Endothelial cell (in vitro differentiated cells): ENCODE measurements around the gene DIAPH2. TPM values are rescaled to one million over a fixed set of nuclear protein-coding genes. Genes with fewer than 3 reads are reported as not detected.

ENCODE experiments used
- DNase-seq: peaks from one replicate; pipeline ENCODE4 v3.0.0; 2021; ENCODE audit warnings: low spot score
- H3K27ac Mint-ChIP-seq: one replicate; pipeline ENCODE4 v1.8.0; 2021; ENCODE audit warnings: mixed read lengths, inconsistent platforms; ENCODE audit not compliant: unreplicated experiment
- H3K27me3 Mint-ChIP-seq: one replicate; pipeline ENCODE4 v1.8.0; 2021; ENCODE audit warnings: mild to moderate bottlenecking, moderate library complexity, mixed read lengths, inconsistent platforms; ENCODE audit not compliant: unreplicated experiment
- H3K36me3 Mint-ChIP-seq: one replicate; pipeline ENCODE4 v1.8.0; 2021; ENCODE audit warnings: mild to moderate bottlenecking, low read depth, mixed read lengths, inconsistent platforms; ENCODE audit not compliant: unreplicated experiment
- H3K4me1 Mint-ChIP-seq: one replicate; pipeline ENCODE4 v1.8.0; 2021; ENCODE audit warnings: mild to moderate bottlenecking, mixed read lengths, inconsistent platforms; ENCODE audit not compliant: unreplicated experiment
- H3K4me3 Mint-ChIP-seq: one replicate; pipeline ENCODE4 v1.8.0; 2021; ENCODE audit warnings: mild to moderate bottlenecking, mixed read lengths, inconsistent platforms; ENCODE audit not compliant: unreplicated experiment
- H3K9me3 Mint-ChIP-seq: one replicate; pipeline ENCODE4 v1.8.0; 2021; ENCODE audit warnings: mixed read lengths, inconsistent platforms; ENCODE audit not compliant: unreplicated experiment
- total RNA-seq: library from RNA; stranded (reverse); fragmentation: NEBNext Ultra II Directional; extraction: Animal tissue kit (Norgen Biotek cat#: 25700); gene quantifications from one replicate; pipeline ENCODE4 v1.2.1, GENCODE V29; 2021; ENCODE audit not compliant: unreplicated experiment
- TF ChIP-seq, protein P1 (sequence below): fragments of 200-600 bp; sonication (generic); IDR thresholded peaks from one replicate; pipeline ENCODE4 v1.5.0; 2021; ENCODE audit warnings: antibody characterized with exemption; ENCODE audit not compliant: unreplicated experiment

DIAPH2 gene
- total RNA-seq, 1 donor from 2014 or later = 45.3 TPM

DNA sequence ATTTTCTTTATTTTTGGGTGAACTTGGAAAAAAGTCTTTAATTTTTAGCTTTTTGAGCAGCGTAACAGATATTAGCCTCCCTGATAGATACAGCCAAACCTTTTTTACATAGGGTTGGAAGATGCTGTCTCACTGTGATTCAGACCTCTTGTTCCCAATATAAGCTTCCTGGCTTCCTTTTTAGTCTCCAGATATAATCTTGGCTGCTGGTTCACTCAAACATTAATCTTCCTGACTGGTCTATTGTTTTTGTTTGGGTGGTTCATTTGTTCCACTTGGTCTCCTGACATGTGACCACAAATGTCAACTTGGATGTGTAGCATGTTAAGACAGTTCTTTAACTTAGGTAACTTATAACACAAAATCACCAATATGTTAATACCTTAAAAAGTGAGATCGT, 222.1 kb downstream of the DIAPH2 start:
- no peak overlapping the region for H3K27ac Mint-ChIP-seq
- no peaks in the 10 kb centered on the region for H3K36me3 Mint-ChIP-seq
- H3K27me3 Mint-ChIP-seq = no peaks in the 10 kb centered on the region
- TF ChIP-seq, protein P1, sequence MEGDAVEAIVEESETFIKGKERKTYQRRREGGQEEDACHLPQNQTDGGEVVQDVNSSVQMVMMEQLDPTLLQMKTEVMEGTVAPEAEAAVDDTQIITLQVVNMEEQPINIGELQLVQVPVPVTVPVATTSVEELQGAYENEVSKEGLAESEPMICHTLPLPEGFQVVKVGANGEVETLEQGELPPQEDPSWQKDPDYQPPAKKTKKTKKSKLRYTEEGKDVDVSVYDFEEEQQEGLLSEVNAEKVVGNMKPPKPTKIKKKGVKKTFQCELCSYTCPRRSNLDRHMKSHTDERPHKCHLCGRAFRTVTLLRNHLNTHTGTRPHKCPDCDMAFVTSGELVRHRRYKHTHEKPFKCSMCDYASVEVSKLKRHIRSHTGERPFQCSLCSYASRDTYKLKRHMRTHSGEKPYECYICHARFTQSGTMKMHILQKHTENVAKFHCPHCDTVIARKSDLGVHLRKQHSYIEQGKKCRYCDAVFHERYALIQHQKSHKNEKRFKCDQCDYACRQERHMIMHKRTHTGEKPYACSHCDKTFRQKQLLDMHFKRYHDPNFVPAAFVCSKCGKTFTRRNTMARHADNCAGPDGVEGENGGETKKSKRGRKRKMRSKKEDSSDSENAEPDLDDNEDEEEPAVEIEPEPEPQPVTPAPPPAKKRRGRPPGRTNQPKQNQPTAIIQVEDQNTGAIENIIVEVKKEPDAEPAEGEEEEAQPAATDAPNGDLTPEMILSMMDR = no peak
- DNase-seq = no peak
- peaks cover 3% of the 10 kb centered on the region for H3K4me1 Mint-ChIP-seq
- no peaks in the 10 kb centered on the region for H3K9me3 Mint-ChIP-seq
- H3K4me3 Mint-ChIP-seq = no peak overlapping the region

DNA sequence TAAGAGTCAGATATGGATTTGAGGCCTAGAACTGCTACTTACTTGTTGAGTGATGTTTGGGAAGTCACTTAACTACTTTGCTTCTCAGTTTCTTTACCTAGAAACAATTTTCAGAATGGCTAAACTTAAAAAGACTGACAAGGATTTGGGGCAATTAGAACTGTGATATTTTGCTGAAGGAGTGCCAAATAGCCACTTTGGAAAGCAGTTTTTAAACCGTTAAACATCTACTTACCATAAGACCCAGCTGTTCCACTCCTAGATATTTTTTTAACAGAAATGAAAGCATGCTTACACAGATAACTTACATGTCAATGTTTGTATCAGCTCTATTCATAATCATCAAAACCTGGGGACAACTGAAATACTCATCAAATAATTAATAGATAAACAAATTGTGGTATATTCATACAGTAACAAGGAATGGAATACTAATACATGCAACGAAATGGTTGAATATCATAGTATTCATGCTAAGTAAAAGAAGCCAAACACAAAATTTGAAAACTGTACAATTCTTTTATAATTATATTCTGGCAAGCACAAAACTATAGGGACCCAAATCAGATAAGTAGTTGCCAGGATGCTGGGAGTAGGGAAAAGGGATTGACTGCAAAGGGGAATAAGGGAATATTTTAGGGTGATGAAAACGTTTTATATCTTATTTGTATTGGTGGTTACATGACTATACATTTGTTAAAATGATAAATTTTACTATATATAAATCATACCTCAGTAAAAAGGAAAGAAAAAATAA, 223.1 kb downstream of the DIAPH2 start:
- no peaks in the 10 kb centered on the region for H3K27me3 Mint-ChIP-seq
- H3K9me3 Mint-ChIP-seq = no peaks in the 10 kb centered on the region
- H3K36me3 Mint-ChIP-seq = no peaks in the 10 kb centered on the region
- no peak overlapping the region for H3K4me3 Mint-ChIP-seq
- DNase-seq = no peak
- H3K4me1 Mint-ChIP-seq = peaks cover 3% of the 10 kb centered on the region
- H3K27ac Mint-ChIP-seq = no peak overlapping the region
- TF ChIP-seq, protein P1 = no peak

- TF ChIP-seq, protein P1 = no peak
- Mint-ChIP-seq H3K9me3 (no peaks in the 10 kb centered on the region), H3K4me1 (peaks cover 3% of the 10 kb centered on the region), H3K27me3 (no peaks in the 10 kb centered on the region), H3K27ac (no peak overlapping the region), H3K36me3 (no peaks in the 10 kb centered on the region), H3K4me3 (no peak overlapping the region)
- DNase-seq = no peak
Observed at GRCh38 chrX:96909291-96909690, 224.6 kb downstream of the DIAPH2 start.

DNA sequence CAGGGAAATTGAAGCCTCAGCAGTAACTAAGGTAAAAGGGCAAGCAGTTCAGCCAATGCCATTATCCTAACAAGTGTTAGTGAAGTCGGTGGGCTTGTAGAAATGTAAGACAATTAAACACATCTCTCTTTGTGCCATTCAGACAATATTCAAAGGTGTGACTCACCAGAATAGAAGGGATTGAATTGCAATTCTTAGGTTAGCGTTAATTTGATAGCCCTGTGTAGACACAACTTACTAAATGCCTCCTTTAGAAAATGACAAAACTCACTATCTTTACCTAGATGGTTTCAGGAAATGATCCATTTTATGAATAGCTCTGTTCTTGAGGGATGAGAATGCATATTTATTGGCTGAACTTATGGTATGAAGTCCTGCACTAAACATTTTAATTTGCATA, 234.2 kb downstream of the DIAPH2 start:
- H3K27me3 Mint-ChIP-seq = peaks cover 1% of the 10 kb centered on the region
- no peaks in the 10 kb centered on the region for H3K9me3 Mint-ChIP-seq
- no peak overlapping the region for H3K4me3 Mint-ChIP-seq
- no peak for DNase-seq
- no peaks in the 10 kb centered on the region for H3K4me1 Mint-ChIP-seq
- TF ChIP-seq, protein P1 = no peak
- H3K27ac Mint-ChIP-seq = no peak overlapping the region
- H3K36me3 Mint-ChIP-seq = peaks cover 3% of the 10 kb centered on the region

- H3K4me3 Mint-ChIP-seq = no peak overlapping the region
- H3K4me1 Mint-ChIP-seq = peaks cover 3% of the 10 kb centered on the region
- no peak overlapping the region for H3K27ac Mint-ChIP-seq
- DNase-seq = no peak
- TF ChIP-seq, protein P1 = no peak
- H3K9me3 Mint-ChIP-seq = no peaks in the 10 kb centered on the region
- H3K36me3 Mint-ChIP-seq = peaks cover 3% of the 10 kb centered on the region
- peaks cover 1% of the 10 kb centered on the region for H3K27me3 Mint-ChIP-seq
Observed at GRCh38 chrX:96919672-96920071, 235.0 kb downstream of the DIAPH2 start.
